ENCODE results near the gene EXTL2.
"Not testable (repeated sequence)": the region's sequence is repeated elsewhere in the genome, so short reads cannot be mapped to it uniquely, and the experiment has no call there.

EXTL2 gene, protein sequence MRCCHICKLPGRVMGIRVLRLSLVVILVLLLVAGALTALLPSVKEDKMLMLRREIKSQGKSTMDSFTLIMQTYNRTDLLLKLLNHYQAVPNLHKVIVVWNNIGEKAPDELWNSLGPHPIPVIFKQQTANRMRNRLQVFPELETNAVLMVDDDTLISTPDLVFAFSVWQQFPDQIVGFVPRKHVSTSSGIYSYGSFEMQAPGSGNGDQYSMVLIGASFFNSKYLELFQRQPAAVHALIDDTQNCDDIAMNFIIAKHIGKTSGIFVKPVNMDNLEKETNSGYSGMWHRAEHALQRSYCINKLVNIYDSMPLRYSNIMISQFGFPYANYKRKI

DNA sequence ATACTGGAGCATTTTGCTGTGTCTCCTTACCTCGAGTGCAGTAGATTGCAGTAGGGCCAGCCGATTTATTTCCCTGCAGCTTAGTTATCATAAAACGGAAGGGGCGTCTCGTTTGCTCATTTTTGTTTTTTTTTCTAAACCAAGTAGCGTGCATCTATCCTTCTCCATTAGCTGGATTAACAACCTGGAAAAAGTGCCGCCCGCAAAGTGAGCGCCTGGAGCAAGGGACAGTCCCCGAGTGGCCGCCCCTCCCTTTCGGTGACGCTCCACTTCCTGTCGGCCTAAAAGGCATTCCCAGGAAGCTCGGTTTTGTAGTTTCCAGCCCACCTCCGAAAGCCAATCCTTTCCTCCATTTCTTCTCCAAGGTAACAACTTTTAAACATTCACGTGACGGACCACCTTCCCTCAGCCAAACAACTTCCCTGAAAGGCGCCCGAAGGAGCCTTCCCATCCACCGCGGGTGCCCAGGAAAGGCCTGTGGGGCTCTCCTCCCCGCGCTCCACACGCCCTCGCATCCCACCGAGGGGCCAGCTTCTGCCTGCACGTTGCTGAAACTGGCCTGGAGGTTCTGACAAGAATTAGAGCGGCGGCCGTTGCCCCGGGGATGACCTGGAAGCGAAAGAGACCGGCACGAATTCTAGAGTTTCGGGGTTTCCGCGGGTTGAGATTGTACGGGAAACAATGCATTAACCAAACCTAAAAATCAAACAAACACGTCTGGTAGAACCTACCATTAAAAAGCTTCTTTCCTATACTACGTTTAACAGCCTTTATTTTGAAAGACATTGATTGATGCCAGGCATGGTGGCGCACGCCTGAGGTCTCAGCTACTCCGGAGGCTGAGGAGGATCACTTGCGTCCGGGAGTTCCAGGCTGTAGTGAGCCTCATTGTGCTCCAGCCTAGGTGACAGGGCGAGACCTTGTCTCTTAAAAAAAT lies at the start of gene EXTL2:
Gene EXTL2, minus strand, starts transcription at position 240 of the 937 bp plus-strand sequence. CDS start 6,085 bp downstream, outside the sequence.
- peak within 1 kb of the TSS; percentile 77 to 99 (median 93) for H3K27ac ChIP-seq

GRCh38 chr1:100943533-100943932 lies 48.9 kb upstream of the EXTL2 start:
- Histone ChIP-seq H3K27ac (no peak overlapping the region), H3K4me3 (no peak overlapping the region)

More for the DNA sequence above, at the start of gene EXTL2:
- peak within 1 kb of the TSS; percentile 52 to 84 (median 78) for H3K4me3 ChIP-seq

- H3K27ac ChIP-seq: peak overlapping the region in 2 of 21 experiments; percentile 14 to 32
- no peak overlapping the region for H3K4me3 ChIP-seq
These were observed 47.8 kb upstream of the EXTL2 start for GRCh38 chr1:100942304-100943046.

DNA sequence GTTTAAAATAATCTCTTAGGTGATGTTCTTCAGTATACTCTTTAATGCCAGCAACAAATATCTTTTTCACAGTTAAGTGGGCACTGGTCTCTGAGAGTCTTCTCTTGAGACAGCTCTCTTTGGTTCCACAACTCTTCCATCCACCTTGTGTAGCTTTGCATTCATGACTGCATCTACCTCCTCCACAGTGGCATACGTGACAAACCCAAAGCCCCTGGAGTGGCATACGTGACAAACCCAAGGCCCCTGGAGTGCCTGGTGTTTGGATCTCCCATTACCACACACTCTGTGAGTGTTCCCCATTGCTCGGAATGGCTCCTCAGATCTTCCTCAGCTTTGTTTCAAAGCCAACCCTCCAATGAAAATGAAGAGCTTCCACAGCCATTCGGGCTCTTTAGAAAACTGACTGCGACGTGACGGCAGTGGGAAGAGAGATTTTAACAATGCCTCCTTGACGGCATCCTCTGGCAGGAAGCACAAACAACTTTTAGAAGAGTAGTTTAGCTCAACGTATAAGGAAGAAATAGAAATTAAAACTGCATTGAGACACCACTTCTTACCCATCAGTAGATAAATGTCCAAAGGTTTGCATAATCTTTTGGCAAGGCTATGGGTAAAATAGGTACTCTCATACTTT lies 47.1 kb upstream of the EXTL2 start:
- no peak overlapping the region for H3K4me3 ChIP-seq
- peak overlapping the region in 1 of 21 experiments; percentile 32 for H3K27ac ChIP-seq

- no peak overlapping the region for H3K27ac ChIP-seq
- H3K4me3 ChIP-seq: no peak overlapping the region
These were observed 46.5 kb upstream of the EXTL2 start for GRCh38 chr1:100941098-100941527.

DNA sequence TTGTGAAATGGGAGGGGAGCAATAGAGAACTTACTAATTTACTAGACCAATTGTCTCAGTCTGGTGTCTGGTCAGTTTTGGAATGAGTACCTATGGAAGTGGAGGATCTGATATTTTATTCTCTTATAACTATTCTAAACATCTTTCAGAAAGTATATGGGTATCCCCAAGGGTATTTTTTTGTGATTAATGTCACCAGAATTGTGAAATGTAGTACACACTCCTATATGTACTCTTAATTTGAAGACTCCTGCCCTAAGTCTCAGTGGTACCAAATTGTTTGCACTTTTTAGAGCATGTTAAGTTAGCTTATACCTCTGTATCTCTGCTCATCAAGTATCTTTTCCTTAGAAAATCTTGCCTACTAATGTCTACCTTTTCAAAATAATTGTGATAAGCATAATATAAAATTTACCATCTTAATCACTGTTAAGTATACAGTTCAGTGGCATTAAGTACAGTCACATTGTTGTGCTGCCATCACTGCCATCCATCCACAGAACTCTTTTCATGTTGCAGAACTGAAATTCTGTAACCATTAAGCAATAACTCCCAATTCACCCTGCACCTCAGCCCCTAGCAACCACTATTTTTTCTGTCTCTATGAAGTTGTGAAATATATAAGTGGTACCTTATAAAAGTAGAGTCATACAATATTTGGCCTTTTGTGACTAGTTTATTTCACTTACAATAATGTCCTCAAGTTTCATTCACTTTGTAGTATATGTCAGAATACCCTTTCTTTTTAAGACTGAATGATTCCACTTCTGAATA lies 41.7 kb upstream of the EXTL2 start:
- Histone ChIP-seq H3K4me3 (no peak overlapping the region), H3K27ac (no peak overlapping the region)

- not testable (repeated sequence) for H3K4me3 ChIP-seq, H3K27ac ChIP-seq
These were observed 38.9 kb upstream of the EXTL2 start for GRCh38 chr1:100933555-100933954.

DNA sequence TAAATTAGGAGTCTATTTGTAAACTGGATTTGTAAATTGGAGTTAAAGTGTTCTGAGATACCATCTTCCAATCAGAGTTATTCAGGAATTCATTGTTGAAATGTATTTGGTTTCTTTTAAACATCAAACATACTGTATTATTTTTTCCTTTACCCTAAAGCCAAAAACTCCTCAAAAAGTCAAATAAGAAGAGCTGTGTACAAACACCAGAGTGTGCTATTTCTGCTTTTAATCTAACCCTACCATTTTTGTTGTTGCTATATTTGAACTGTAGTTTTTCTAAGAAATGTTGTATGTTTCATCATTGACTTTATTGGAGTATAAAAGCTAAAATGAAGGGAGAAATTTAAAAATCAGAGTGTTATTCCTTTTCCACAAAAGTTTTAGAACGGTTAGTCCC lies 37.1 kb upstream of the EXTL2 start:
- no peak overlapping the region for H3K4me3 ChIP-seq
- peak overlapping the region in 1 of 21 experiments; percentile 26 for H3K27ac ChIP-seq

GRCh38 chr1:100930494-100930893 lies 35.9 kb upstream of the EXTL2 start:
- peak overlapping the region in 2 of 21 experiments; percentile 24 to 26 for H3K27ac ChIP-seq
- no peak overlapping the region for H3K4me3 ChIP-seq

DNA sequence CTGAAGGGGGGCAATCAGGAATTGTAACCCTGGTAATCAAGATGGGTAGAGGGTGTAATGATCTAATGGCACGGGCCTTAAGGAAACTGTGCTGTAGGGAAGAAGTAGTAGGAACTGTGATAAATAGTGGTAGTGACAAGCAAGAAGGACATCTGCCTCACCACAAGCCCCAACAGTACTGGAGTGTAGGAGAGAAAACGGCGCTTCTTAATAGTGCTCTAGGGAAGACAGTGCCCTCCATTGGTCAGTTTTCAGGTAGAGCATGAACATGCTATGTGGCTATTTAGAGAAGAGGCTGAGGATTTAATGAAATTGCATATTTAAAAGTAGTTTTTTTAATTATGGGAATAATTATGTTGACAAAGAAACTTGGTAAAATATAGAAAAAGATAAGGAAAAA lies 33.5 kb upstream of the EXTL2 start:
- Histone ChIP-seq H3K4me3 (no peak overlapping the region), H3K27ac (peak overlapping the region in 9 of 21 experiments; percentile 5 to 66 (median 44))

DNA sequence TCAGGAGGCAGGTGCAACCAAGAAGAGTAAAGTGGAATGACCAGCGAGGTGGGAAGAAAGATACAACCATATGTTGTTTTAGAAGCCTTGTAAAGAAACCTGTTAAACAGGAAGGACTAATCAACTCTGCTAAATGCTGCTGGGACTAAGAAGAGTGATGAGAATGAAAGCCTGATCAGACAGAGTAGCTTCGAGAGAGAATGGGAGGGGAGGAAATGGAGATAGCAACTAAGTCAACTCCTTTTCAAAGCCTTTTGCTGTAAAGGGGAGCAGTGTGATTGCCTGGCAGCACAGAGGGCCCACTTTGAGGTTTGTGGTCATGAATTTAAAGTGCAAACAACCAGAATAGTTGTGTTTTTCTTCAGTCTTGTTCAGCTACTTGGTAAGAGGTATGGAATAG lies 32.6 kb upstream of the EXTL2 start:
- peak overlapping the region in 11 of 21 experiments; percentile 3 to 66 (median 42) for H3K27ac ChIP-seq
- no peak overlapping the region for H3K4me3 ChIP-seq

DNA sequence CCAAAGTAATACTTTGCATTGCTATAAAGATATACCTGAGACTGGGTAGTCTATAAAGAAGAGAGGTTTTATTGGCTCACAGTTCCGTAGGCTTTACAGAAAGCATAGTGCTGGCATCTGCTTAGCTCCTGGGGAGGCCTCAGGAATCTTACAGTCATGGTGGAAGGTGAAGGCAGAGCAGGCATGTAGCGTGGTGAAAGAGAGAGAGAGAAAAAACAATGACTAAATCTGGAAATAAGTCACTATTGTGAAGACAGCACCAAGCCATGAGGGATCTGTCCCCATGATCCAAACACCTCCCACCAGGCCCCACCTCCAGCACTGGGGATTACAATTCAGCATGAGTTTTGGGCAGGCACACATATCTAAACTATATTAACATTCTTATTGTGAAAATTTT lies 31.6 kb upstream of the EXTL2 start:
- H3K27ac ChIP-seq: peak overlapping the region in 4 of 21 experiments; percentile 5 to 66 (median 24)
- H3K4me3 ChIP-seq: no peak overlapping the region

DNA sequence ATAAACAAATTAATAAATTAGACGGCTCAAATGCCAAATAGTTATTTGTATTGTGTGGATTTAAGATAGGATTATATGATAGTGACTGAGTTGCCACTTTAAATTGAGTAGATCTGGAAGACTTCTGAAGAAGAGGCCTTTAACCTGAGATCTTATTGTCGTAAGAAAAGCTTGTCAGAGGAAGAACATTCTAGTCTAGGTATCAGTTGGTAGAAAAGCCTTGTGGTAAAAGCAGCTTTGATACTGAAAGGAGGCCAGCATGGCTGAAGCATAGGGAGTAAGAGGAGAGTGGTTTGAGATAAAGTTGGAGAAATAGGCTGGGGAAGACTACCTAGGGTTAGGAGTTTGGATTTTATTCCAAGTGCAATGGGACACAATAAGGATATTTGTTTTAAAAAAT lies 30.3 kb upstream of the EXTL2 start:
- H3K4me3 ChIP-seq: no peak overlapping the region
- peak overlapping the region in 2 of 21 experiments; percentile 2 to 66 for H3K27ac ChIP-seq

- Histone ChIP-seq H3K4me3 (no peak overlapping the region), H3K27ac (peak overlapping the region in 1 of 21 experiments; percentile 19)
These were observed 29.6 kb upstream of the EXTL2 start for GRCh38 chr1:100924212-100924611.

- no peak overlapping the region for H3K4me3 ChIP-seq
- H3K27ac ChIP-seq: no peak overlapping the region
These were observed 26.6 kb upstream of the EXTL2 start for GRCh38 chr1:100921110-100921706.

- H3K4me3 ChIP-seq: no peak overlapping the region
- H3K27ac ChIP-seq: no peak overlapping the region
These were observed 17.4 kb upstream of the EXTL2 start for GRCh38 chr1:100912019-100912418.

GRCh38 chr1:100909018-100909417 lies 14.4 kb upstream of the EXTL2 start:
- Histone ChIP-seq H3K4me3 (no peak overlapping the region), H3K27ac (no peak overlapping the region)

DNA sequence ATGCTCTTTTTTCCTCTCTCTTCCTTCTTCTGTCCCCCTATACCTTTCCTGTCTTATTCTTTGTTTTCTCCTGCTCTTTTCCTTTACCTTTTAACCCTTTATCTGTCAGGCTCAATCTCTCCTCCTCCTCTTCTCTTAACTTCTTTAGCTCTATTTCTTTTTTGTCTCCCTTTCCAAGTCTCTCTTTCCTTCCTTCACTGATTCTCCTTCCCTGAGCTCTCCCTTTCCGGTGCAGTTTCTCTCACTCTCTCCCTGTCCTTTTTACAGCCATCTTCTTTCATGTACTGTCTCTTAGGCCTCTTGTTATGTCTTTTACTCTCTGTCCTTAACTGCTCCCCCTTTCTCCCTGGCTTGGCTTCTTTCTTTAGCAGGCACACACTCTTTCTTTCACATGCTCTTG lies 13.2 kb upstream of the EXTL2 start:
- no peak overlapping the region for H3K27ac ChIP-seq
- H3K4me3 ChIP-seq: no peak overlapping the region
